Stomach smooth muscle (tissue), 2 donors: ENCODE data around the gene CCBE1.
A peak's percentile ranks its signal among the peaks of the same experiment; 100 is the strongest.

Experiments
- H3K27ac ChIP-seq: one replicate; pipeline ENCODE4 v1.7.0; 2013; ENCODE audit warnings: mild to moderate bottlenecking, low read length, inconsistent platforms
- H3K27me3 ChIP-seq, 2 donors: one replicate each; pipeline ENCODE4 v1.7.0; 2013; ENCODE audit warnings: low read length in 2 of 2; ENCODE audit not compliant: insufficient read depth in 2 of 2, control insufficient read depth in 1 of 2
- H3K36me3 ChIP-seq, 2 donors: one replicate each; pipeline ENCODE4 v1.7.0; 2013; ENCODE audit warnings: low read length in 2 of 2; ENCODE audit not compliant: control insufficient read depth in 2 of 2, insufficient read depth in 2 of 2
- H3K4me1 ChIP-seq: one replicate; pipeline ENCODE4 v1.7.0; 2013; ENCODE audit warnings: low read length; ENCODE audit not compliant: control insufficient read depth, insufficient read depth
- H3K4me3 ChIP-seq, 2 donors: one replicate each; pipeline ENCODE4 v1.7.0; 2013; ENCODE audit warnings: low read length in 2 of 2
- H3K9ac ChIP-seq, 2 donors: one replicate each; pipeline ENCODE4 v1.7.0; 2013; ENCODE audit warnings: low read length in 2 of 2, mild to moderate bottlenecking in 1 of 2
- H3K9me3 ChIP-seq, 2 donors: one replicate each; pipeline ENCODE4 v1.7.0; 2013; ENCODE audit warnings: low read length in 2 of 2; ENCODE audit not compliant: control insufficient read depth in 2 of 2
- donor health status: healthy.
- donor health status: Pancreatic carcinoma.

The CCBE1 gene

GRCh38 chr18:59699750-59700534 lies 2.7 kb upstream of the CCBE1 start:
- Histone ChIP-seq H3K27ac (no peak overlapping the region), H3K36me3 (no peaks in the 10 kb centered on the region), H3K9me3 (no peaks in the 10 kb centered on the region), H3K4me1 (peaks cover 16% of the 10 kb centered on the region), H3K9ac (no peak overlapping the region), H3K27me3 (peaks cover 24 to 32% of the 10 kb centered on the region in 2 donors), H3K4me3 (no peak overlapping the region)

- Histone ChIP-seq H3K27me3 (peaks cover 24 to 32% of the 10 kb centered on the region in 2 donors), H3K9me3 (no peaks in the 10 kb centered on the region), H3K4me1 (peaks cover 16% of the 10 kb centered on the region), H3K36me3 (no peaks in the 10 kb centered on the region), H3K4me3 (no peak overlapping the region), H3K27ac (no peak overlapping the region), H3K9ac (no peak overlapping the region)
Measured at GRCh38 chr18:59699061-59699460, 1.8 kb upstream of the CCBE1 start.

- Histone ChIP-seq H3K27me3 (peaks cover 24 to 32% of the 10 kb centered on the region in 2 donors), H3K9ac (no peak overlapping the region), H3K36me3 (no peaks in the 10 kb centered on the region), H3K27ac (no peak overlapping the region), H3K4me1 (peaks cover 16% of the 10 kb centered on the region), H3K9me3 (no peaks in the 10 kb centered on the region), H3K4me3 (peak overlapping the region; percentile 37 to 64)
Measured at GRCh38 chr18:59696311-59697235, 650 bp downstream of the CCBE1 start.

GRCh38 chr18:59695551-59695950 lies 1.7 kb downstream of the CCBE1 start:
- Histone ChIP-seq H3K4me3 (no peak overlapping the region), H3K9ac (no peak overlapping the region), H3K27me3 (peaks cover 24 to 32% of the 10 kb centered on the region in 2 donors), H3K9me3 (no peaks in the 10 kb centered on the region), H3K27ac (no peak overlapping the region), H3K36me3 (no peaks in the 10 kb centered on the region), H3K4me1 (peaks cover 16% of the 10 kb centered on the region)

- H3K9me3 ChIP-seq: no peaks in the 10 kb centered on the region
- no peak overlapping the region for H3K27ac ChIP-seq
- peaks cover 16% of the 10 kb centered on the region for H3K4me1 ChIP-seq
- no peak overlapping the region for H3K9ac ChIP-seq
- no peaks in the 10 kb centered on the region for H3K36me3 ChIP-seq
- H3K4me3 ChIP-seq: no peak overlapping the region
- peaks cover 24 to 32% of the 10 kb centered on the region in 2 donors for H3K27me3 ChIP-seq
Measured at GRCh38 chr18:59694824-59695223, 2.4 kb downstream of the CCBE1 start.

- Histone ChIP-seq H3K27ac (no peak overlapping the region), H3K9me3 (no peaks in the 10 kb centered on the region), H3K27me3 (peaks cover 13 to 19% of the 10 kb centered on the region in 2 donors), H3K4me3 (no peak overlapping the region), H3K36me3 (no peaks in the 10 kb centered on the region), H3K9ac (no peak overlapping the region), H3K4me1 (peaks cover 9% of the 10 kb centered on the region)
Measured at GRCh38 chr18:59691996-59692395, 5.2 kb downstream of the CCBE1 start.

- peaks cover 3 to 9% of the 10 kb centered on the region in 2 donors for H3K27me3 ChIP-seq
- H3K4me3 ChIP-seq: no peak overlapping the region
- no peaks in the 10 kb centered on the region for H3K4me1 ChIP-seq
- no peaks in the 10 kb centered on the region for H3K36me3 ChIP-seq
- H3K27ac ChIP-seq: no peak overlapping the region
- no peaks in the 10 kb centered on the region for H3K9me3 ChIP-seq
- no peak overlapping the region for H3K9ac ChIP-seq
Measured at GRCh38 chr18:59690996-59691395, 6.2 kb downstream of the CCBE1 start.

GRCh38 chr18:59690186-59690982 lies 6.8 kb downstream of the CCBE1 start:
- Histone ChIP-seq H3K27me3 (peaks cover 0 to 3% of the 10 kb centered on the region in 2 donors), H3K4me3 (no peak overlapping the region), H3K27ac (no peak overlapping the region), H3K4me1 (peaks cover 1% of the 10 kb centered on the region), H3K9ac (no peak overlapping the region), H3K9me3 (no peaks in the 10 kb centered on the region), H3K36me3 (no peaks in the 10 kb centered on the region)

- no peak overlapping the region for H3K4me3 ChIP-seq
- no peaks in the 10 kb centered on the region for H3K9me3 ChIP-seq
- H3K36me3 ChIP-seq: no peaks in the 10 kb centered on the region
- no peaks in the 10 kb centered on the region for H3K27me3 ChIP-seq
- peaks cover 2% of the 10 kb centered on the region for H3K4me1 ChIP-seq
- H3K27ac ChIP-seq: no peak overlapping the region
- H3K9ac ChIP-seq: no peak overlapping the region
Measured at GRCh38 chr18:59689756-59690155, 7.5 kb downstream of the CCBE1 start.

GRCh38 chr18:59686260-59686659 lies 11.0 kb downstream of the CCBE1 start:
- H3K4me3 ChIP-seq: no peak overlapping the region
- H3K9ac ChIP-seq: no peak overlapping the region
- no peak overlapping the region for H3K27ac ChIP-seq
- H3K9me3 ChIP-seq: no peaks in the 10 kb centered on the region
- H3K27me3 ChIP-seq: no peaks in the 10 kb centered on the region
- H3K36me3 ChIP-seq: no peaks in the 10 kb centered on the region
- peaks cover 2% of the 10 kb centered on the region for H3K4me1 ChIP-seq
